ENCODE data around the gene TTC4. TPM values are rescaled to one million over a fixed set of nuclear protein-coding genes. Genes with fewer than 3 reads are reported as not detected.

The TTC4 gene
- total RNA-seq = 20.5 and 21.9 TPM in 2 replicates

GRCh38 chr1:54715493-54716298, at the start of gene TTC4:
Gene TTC4 (plus strand): TSS chr1:54715861. CDS start chr1:54715909, 48 bp downstream.

GRCh38 chr1:54764133-54764921, 48.7 kb downstream of the TTC4 start, which contains the start of gene PARS2:
Gene PARS2 (minus strand): TSS chr1:54764523. CDS start chr1:54759161, 5,362 bp downstream.

Other genes starting within 250 kb of the TTC4 start
- gene ACOT11, start 167.6 kb upstream of the TTC4 start, total RNA-seq = 0.34 and 0.59 TPM in 2 replicates
- gene FAM151A, start 92.3 kb upstream of the TTC4 start, total RNA-seq = not detected in 2 replicates
- gene MROH7, start 74.1 kb upstream of the TTC4 start, total RNA-seq = not detected in 2 replicates
- gene PARS2, start 48.7 kb downstream of the TTC4 start, total RNA-seq = 4.7 and 5.6 TPM in 2 replicates
- gene TTC22, start 85.5 kb downstream of the TTC4 start, total RNA-seq = not detected in 2 replicates
- 413 and 417 TPM in 2 replicates for gene DHCR24, start 171.3 kb downstream of the TTC4 start, total RNA-seq